ENCODE data around the gene FSTL1.

Gene FSTL1

DNA sequence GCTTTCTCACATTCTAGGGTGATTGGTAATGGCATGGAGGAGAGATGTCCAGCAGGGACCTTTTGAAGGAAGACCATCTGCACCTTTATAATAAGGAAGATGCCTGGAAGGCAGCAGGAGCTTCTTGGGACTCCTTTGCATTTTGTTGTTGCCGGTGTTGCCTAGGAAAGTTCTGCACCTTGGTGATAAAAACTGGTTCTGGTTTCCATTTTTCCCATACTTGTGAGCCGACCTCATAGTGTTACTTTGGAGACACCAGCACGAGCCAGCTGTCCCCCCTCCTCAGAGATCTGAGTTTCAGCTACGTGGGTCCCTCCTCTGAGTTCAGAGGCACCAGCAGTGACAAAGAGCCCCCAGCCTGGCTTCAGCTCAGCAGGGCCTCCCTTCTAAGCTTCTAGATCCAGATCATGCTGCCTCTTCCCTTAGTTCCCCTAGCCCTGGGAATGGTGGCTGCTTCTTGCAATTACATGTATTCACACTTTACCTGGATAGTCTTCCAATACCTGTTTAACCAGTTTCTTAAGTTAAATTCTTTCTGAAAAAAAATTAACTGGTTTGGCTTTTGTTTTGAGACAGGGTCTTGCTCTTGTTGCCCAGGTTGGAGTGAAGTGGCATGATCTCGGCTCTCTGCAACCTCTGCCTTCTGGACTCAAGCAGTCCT, 18.0 kb upstream of the FSTL1 start:
- no peak for DNase-seq (ENCODE audit: low read depth in 3 of 3)

DNA sequence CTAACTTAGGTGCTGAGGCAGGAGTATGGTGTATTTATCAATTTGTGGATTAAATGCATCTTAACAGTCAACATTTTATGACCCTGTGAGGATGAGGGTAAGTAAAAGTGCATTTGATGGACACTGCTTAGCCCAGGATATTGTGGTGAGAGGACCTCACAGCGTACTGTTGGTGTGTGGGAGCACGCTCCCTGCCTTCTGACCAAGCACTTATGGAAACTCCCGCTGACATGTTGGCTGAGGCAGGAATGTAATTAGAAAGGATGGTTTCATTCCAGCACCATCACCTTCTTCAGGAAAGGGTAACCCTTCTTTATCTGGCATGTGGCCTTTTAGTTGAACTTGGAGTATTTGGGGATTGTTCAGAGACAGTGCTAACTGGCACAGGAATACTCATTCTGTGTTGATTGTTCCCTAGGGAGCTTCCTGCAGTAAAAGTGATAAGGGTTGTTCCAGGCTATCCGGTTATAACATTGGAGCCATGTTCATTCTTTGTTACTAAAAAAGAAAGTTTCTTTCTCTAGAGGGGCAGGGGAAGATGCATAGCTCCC, 11.7 kb upstream of the FSTL1 start:
- no peak for DNase-seq (ENCODE audit: low read depth in 3 of 3)

- no peak for DNase-seq (ENCODE audit: low read depth in 3 of 3)
Measured at GRCh38 chr3:120461416-120461815, 10.6 kb upstream of the FSTL1 start.

GRCh38 chr3:120460862-120461261, 10.1 kb upstream of the FSTL1 start:
- no peak for DNase-seq (ENCODE audit: low read depth in 3 of 3)

- DNase-seq (ENCODE audit: low read depth in 3 of 3), result no peak
Measured at GRCh38 chr3:120460181-120460790, 9.5 kb upstream of the FSTL1 start.

DNA sequence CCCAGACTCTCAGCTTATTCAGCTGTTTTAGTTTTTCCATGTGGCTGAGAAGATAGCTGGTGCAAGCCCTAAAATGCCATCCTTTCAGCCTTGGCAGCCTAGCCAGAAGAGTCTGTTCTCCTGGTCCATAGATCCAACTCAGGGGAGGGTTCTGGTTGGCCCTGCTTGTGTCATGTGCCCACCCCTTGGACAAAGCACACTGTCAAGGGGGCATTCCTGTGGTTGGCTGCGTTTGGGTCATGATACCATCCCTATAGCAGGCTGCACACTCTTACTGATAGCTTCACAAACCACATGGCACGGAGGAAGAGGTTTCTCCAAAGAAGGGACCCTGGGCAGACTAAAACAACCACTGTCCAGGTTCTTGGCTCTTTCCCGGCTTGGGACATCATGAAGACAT, 8.4 kb upstream of the FSTL1 start:
- no peak for DNase-seq (ENCODE audit: low read depth in 3 of 3)

DNA sequence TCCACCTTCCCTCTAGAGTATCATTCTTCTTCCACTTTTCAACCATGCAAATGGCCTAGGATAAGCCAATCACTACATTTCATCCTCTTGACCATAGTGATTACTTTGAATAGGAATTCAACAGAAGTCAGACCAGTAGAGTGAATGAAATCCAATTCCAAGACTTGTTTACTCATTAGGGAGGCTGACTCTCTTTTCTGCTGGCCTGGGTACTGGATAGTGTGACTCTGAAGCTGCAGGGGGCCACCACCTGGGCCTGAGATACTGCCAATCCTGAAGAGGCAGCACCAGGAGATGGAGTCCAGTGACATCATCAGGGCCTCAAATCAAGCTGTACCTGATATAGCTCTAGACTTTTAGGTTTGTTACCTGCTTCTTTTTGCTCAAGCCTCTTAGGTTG, 7.0 kb upstream of the FSTL1 start:
- no peak for DNase-seq (ENCODE audit: low read depth in 3 of 3)

- no peak for DNase-seq (ENCODE audit: low read depth in 3 of 3)
Measured at GRCh38 chr3:120454076-120454689, 3.4 kb upstream of the FSTL1 start.

DNA sequence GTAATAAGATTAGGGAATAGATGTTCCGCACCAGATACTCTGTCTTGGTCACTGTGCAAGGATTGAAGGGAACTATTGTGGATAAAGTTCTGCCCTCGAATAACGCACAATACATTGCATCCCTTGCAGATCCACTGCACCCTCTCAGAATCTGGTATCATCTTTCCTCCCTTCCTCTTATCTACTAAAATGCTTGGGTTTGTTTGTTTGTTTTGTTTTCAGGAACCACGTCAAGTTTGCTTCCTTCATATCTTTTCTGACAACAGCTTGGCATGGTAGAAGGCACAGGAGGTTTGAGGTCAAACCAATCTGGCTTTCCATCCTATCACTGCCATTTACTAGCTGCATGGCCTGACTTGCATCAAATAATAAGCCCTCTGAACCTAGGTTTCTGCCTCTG, 2.0 kb upstream of the FSTL1 start:
- DNase-seq (ENCODE audit: low read depth in 3 of 3), result no peak

DNA sequence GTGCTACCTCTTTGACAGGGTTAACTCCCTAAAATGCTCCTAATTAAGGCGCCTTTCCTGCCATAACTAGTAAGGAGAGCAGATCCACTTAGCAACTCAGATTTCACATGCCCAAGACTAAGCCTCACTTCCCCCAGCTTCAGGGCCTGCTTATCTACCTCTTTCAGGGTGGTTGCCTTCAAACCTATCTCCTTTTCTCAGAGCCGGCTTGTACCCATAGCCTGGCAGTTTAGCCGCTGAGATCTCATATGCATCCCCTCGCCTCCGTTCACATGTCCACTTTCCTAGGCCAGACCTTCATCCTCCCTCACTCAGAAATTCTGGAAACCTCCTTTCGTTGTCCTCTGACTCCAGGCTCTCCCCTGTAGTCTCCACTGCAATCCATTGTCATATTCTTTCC, 1.0 kb upstream of the FSTL1 start:
- no peak for DNase-seq (ENCODE audit: low read depth in 3 of 3)

GRCh38 chr3:120451272-120451761, 525 bp upstream of the FSTL1 start:
- no peak for DNase-seq (ENCODE audit: low read depth in 3 of 3)

- no peak for DNase-seq (ENCODE audit: low read depth in 3 of 3)
Measured at GRCh38 chr3:120449701-120450599, 842 bp downstream of the FSTL1 start.

DNA sequence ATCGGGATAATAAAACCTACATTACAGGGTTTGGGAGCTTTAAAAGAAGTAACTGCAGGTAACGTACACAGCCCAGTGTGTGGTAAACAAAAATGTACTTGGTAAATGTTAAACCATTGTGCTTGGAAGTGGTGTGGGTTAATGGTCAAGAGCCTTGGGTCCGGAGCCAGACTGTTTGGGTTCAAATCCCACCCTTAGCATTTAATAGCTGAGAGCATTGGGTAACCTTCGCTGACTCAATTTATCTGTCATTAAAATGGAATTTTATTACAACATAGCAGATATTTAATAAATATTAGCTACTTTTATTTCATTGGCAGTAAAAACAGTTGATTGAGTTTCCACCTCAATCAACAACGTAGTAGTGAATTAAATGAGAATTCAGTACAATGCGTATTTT, 1.5 kb downstream of the FSTL1 start:
- DNase-seq (ENCODE audit: low read depth in 3 of 3), result no peak

DNA sequence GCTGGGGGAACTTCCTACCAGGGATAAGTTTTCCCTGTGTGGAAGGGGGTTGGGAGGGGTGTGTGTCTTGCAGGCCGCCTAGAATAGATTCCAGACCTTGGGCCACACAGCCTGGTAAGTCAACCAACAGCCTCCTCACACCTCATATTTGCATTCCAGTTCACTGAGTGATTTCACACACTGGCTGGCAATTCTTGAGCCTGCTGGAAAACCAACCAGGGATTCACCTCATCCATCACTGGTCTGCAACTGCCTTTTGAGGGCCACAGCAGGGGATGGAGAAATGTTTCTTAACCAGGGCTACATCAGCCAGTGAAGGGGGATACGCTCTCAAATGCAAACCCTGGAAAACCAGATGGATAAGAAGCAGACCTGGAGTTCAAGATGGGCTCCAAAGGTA, 2.0 kb downstream of the FSTL1 start:
- DNase-seq (ENCODE audit: low read depth in 3 of 3), result no peak

DNA sequence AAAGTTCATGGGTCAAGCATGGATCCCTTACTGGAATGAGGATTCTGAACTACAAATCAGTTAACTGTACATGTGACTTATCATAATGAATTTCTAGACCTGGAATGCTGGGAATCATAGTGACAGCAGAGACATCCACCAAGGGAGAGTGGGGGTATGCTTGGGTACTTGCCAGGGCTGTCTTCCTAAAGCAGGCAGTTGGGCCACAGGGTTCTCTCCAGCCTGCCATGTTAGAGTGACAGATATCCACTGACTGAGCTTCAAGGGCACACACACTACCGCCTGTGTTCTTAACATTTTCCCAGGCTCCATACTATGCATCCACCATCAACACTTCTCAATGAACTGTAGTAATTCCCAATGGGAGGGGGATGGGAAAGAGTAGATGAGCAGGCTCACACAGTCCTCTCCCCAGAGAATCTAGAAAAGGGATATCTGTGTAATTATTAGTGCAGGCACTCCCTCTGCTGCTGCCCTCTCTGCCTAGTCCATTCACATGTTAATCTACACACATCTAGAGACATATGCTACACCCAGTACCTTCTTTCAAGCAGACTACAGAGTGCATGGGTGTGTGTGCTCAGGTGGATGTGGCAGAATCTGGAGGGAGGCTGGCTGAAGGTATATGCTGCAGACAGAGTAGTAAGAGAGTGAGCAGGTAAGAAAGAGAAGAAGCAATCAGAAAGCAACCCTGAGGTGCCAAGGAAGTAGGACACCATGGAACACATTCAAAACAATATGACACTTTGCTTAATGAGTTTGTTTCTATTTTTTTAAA, 3.7 kb downstream of the FSTL1 start:
- no peak for DNase-seq (ENCODE audit: low read depth in 3 of 3)

DNA sequence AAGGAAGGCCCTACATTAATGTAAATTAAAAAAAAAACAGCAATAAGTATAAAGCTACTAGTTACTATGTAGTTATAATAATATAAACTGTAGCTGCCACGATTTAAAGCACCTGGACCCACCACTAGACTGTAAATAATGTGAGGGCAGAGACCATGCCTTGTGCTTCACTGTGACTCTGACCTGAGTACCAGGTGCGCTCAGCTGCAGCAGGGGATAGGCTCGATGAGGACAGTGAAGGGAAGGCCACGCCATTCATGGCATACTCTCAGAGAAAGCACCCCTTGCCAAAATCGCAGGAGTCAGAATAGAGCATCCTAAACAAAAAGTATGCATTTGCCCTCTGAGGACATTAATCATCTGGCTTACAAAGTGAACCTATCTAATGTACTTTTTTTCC, 5.1 kb downstream of the FSTL1 start:
- DNase-seq (ENCODE audit: low read depth in 3 of 3), result no peak

GRCh38 chr3:120443626-120444123, 7.1 kb downstream of the FSTL1 start:
- DNase-seq (ENCODE audit: low read depth in 3 of 3), result no peak

DNA sequence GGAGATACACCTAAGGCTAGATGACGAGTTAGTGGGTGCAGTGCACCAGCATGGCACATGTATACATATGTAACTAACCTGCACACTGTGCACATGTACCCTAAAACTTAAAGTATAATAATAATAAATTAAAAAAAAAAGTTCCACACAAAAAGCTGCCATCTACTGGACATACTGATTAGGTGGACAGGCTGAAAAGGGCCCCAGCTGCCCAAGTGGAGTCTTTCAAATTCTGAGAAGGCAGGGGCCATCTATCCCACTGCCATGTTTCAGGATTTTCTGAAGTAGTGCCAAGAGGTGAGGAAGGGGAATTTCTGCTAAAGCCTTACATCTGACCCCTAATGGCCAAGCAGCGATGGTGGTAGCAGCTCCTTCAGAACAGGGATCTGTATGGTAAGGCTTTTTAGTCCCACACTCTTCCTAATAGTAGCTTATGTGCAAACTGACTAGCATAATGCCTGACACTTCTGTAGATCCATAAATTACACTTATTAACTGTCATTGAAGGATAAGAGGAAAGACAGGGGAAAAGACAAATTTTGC, 7.7 kb downstream of the FSTL1 start:
- no peak for DNase-seq (ENCODE audit: low read depth in 3 of 3)

GRCh38 chr3:120441776-120442175, 9.0 kb downstream of the FSTL1 start:
- DNase-seq (ENCODE audit: low read depth in 3 of 3), result no peak

DNA sequence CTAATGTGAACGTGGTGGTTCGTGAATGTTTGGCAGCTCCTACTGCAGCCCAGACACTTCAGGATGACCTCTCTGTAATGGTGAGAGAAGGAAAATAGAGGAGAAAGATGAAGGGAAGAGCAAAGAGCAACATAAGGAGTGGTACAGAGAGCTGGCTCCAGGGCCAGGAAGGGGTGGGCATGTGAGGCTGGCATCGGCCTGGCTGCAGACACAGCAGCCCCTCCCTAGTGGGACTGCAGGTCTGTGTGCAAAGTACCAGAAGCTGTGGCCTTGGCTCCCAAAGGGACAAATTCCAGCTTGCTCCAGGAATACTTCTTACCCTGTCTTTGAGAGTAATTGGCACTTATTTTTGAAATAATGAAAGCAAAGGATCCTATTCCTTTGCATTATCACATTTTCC, 10.0 kb downstream of the FSTL1 start:
- DNase-seq (ENCODE audit: low read depth in 3 of 3), result no peak

All from stimulated activated CD4-positive, alpha-beta T cell treated with anti-CD3 and anti-CD28 coated beads, TNF-alpha, amount 100 ng/mL, for 48 hours (primary cell).